ENCODE data around the gene ACTRT3.

- TF ChIP-seq CTCF (IDR thresholded peaks at IDR 0.05; ENCODE audit: low read depth, low read length) (no peak), EZH2phosphoT487 (IDR thresholded peaks at IDR 0.05; ENCODE audit: low read depth) (no peak)
These were observed 18.4 kb upstream of the ACTRT3 start for GRCh38 chr3:169787791-169788190.

All from OCI-LY3 (cell line).